Measurements from ENCODE around the gene GDF10.

GDF10 gene

GRCh38 chr10:47325303-47326291 is 25.6 kb downstream of the GDF10 start:
- H3K4me2 ChIP-seq (ENCODE audit: low read length, poor library complexity, severe bottlenecking) = no peak overlapping the region
- H2BK5ac ChIP-seq (ENCODE audit: low read depth, low read length, poor library complexity, severe bottlenecking) = no peak overlapping the region
- no peak overlapping the region for H2AK5ac ChIP-seq (ENCODE audit: low read length, severe bottlenecking)
- H3K4me1 ChIP-seq (ENCODE audit: control insufficient read depth, insufficient read depth, low read depth, low read length) = peaks cover 2% of the 10 kb centered on the region
- H2BK15ac ChIP-seq (ENCODE audit: low read depth, poor library complexity, severe bottlenecking) = no peak overlapping the region
- DNase-seq = no peak
- no peak overlapping the region for H2AFZ ChIP-seq (ENCODE audit: low read depth, low read length)
- no peak overlapping the region for H2BK120ac ChIP-seq (ENCODE audit: low read depth, low read length)
- no peaks in the 10 kb centered on the region for H3K9me3 ChIP-seq (ENCODE audit: control insufficient read depth, low read length)
- H3K14ac ChIP-seq (ENCODE audit: low read length in 2 of 2) = no peak overlapping the region
- H3K4me3 ChIP-seq (ENCODE audit: insufficient read depth in 1 of 2, low read depth in 1 of 2, low read length in 2 of 2) = no peak overlapping the region
- H4K8ac ChIP-seq (ENCODE audit: low read length) = no peak overlapping the region
- WGBS = 94% methylated on average over 30 of the region's 30 CpGs
- H3K36me3 ChIP-seq (ENCODE audit: control insufficient read depth in 1 of 2, insufficient read depth in 2 of 2, low read depth in 1 of 2, low read length in 2 of 2) = no peaks in the 10 kb centered on the region
- no peaks in the 10 kb centered on the region for H3K79me1 ChIP-seq (replicated peaks; ENCODE audit: low read length, poor library complexity, severe bottlenecking)
- H3K18ac ChIP-seq (ENCODE audit: low read depth in 1 of 2, low read length in 2 of 2) = no peak overlapping the region
- H2BK12ac ChIP-seq (ENCODE audit: low read length in 2 of 2) = no peak overlapping the region
- H3K4ac ChIP-seq (ENCODE audit: low read depth in 1 of 2, low read length in 2 of 2) = no peak overlapping the region
- H3K27me3 ChIP-seq (ENCODE audit: control insufficient read depth in 1 of 2, insufficient read depth in 1 of 2, low read length in 2 of 2) = peaks cover 26 to 54% of the 10 kb centered on the region in 2 experiments
- no peak overlapping the region for H3K23ac ChIP-seq (ENCODE audit: low read length in 2 of 2)
- no peak overlapping the region for H4K91ac ChIP-seq (ENCODE audit: low read length)
- H3K9ac ChIP-seq (ENCODE audit: low read length) = no peak overlapping the region
- no peak overlapping the region for H3K27ac ChIP-seq (ENCODE audit: low read length, poor library complexity, severe bottlenecking)

- Histone ChIP-seq H4K91ac (ENCODE audit: low read length) (no peak overlapping the region), H3K27ac (ENCODE audit: low read length, poor library complexity, severe bottlenecking) (no peak overlapping the region), H3K4me3 (ENCODE audit: insufficient read depth in 1 of 2, low read depth in 1 of 2, low read length in 2 of 2) (no peak overlapping the region), H3K14ac (ENCODE audit: low read length in 2 of 2) (no peak overlapping the region), H2BK15ac (ENCODE audit: low read depth, poor library complexity, severe bottlenecking) (no peak overlapping the region), H3K9ac (ENCODE audit: low read length) (no peak overlapping the region), H3K36me3 (ENCODE audit: control insufficient read depth in 1 of 2, insufficient read depth in 2 of 2, low read depth in 1 of 2, low read length in 2 of 2) (no peaks in the 10 kb centered on the region), H4K8ac (ENCODE audit: low read length) (no peak overlapping the region), H3K27me3 (ENCODE audit: control insufficient read depth in 1 of 2, insufficient read depth in 1 of 2, low read length in 2 of 2) (peaks cover 18 to 50% of the 10 kb centered on the region in 2 experiments), H3K23ac (ENCODE audit: low read length in 2 of 2) (no peak overlapping the region), H3K18ac (ENCODE audit: low read depth in 1 of 2, low read length in 2 of 2) (no peak overlapping the region), H2AFZ (ENCODE audit: low read depth, low read length) (no peak overlapping the region), H2BK5ac (ENCODE audit: low read depth, low read length, poor library complexity, severe bottlenecking) (no peak overlapping the region), H2BK120ac (ENCODE audit: low read depth, low read length) (no peak overlapping the region), H3K9me3 (ENCODE audit: control insufficient read depth, low read length) (no peaks in the 10 kb centered on the region), H2AK5ac (ENCODE audit: low read length, severe bottlenecking) (no peak overlapping the region), H3K79me1 (replicated peaks; ENCODE audit: low read length, poor library complexity, severe bottlenecking) (no peaks in the 10 kb centered on the region), H3K4me1 (ENCODE audit: control insufficient read depth, insufficient read depth, low read depth, low read length) (peaks cover 2% of the 10 kb centered on the region), H3K4ac (ENCODE audit: low read depth in 1 of 2, low read length in 2 of 2) (no peak overlapping the region), H3K4me2 (ENCODE audit: low read length, poor library complexity, severe bottlenecking) (no peak overlapping the region), H2BK12ac (ENCODE audit: low read length in 2 of 2) (no peak overlapping the region)
- no peak for DNase-seq
- WGBS = 87% methylated on average over 5 of the region's 5 CpGs
These were observed 26.4 kb downstream of the GDF10 start for GRCh38 chr10:47326306-47326926.

GRCh38 chr10:47326927-47327330 is 26.9 kb downstream of the GDF10 start:
- peaks cover 3% of the 10 kb centered on the region for H3K4me1 ChIP-seq (ENCODE audit: control insufficient read depth, insufficient read depth, low read depth, low read length)
- H2AK5ac ChIP-seq (ENCODE audit: low read length, severe bottlenecking) = no peak overlapping the region
- peaks cover 15 to 46% of the 10 kb centered on the region in 2 experiments for H3K27me3 ChIP-seq (ENCODE audit: control insufficient read depth in 1 of 2, insufficient read depth in 1 of 2, low read length in 2 of 2)

GRCh38 chr10:47329855-47330254 is 29.9 kb downstream of the GDF10 start:
- Histone ChIP-seq H3K27ac (ENCODE audit: low read length, poor library complexity, severe bottlenecking) (no peak overlapping the region), H3K27me3 (ENCODE audit: control insufficient read depth in 1 of 2, insufficient read depth in 1 of 2, low read length in 2 of 2) (peaks cover 4 to 41% of the 10 kb centered on the region in 2 experiments), H2BK120ac (ENCODE audit: low read depth, low read length) (no peak overlapping the region), H4K8ac (ENCODE audit: low read length) (no peak overlapping the region), H3K18ac (ENCODE audit: low read depth in 1 of 2, low read length in 2 of 2) (no peak overlapping the region), H3K23ac (ENCODE audit: low read length in 2 of 2) (no peak overlapping the region), H3K4me2 (ENCODE audit: low read length, poor library complexity, severe bottlenecking) (no peak overlapping the region), H3K4me1 (ENCODE audit: control insufficient read depth, insufficient read depth, low read depth, low read length) (peaks cover 5% of the 10 kb centered on the region), H3K9me3 (ENCODE audit: control insufficient read depth, low read length) (no peaks in the 10 kb centered on the region), H3K14ac (ENCODE audit: low read length in 2 of 2) (no peak overlapping the region), H2BK12ac (ENCODE audit: low read length in 2 of 2) (no peak overlapping the region), H3K4ac (ENCODE audit: low read depth in 1 of 2, low read length in 2 of 2) (no peak overlapping the region), H2AFZ (ENCODE audit: low read depth, low read length) (no peak overlapping the region), H3K4me3 (ENCODE audit: insufficient read depth in 1 of 2, low read depth in 1 of 2, low read length in 2 of 2) (no peak overlapping the region), H3K79me1 (replicated peaks; ENCODE audit: low read length, poor library complexity, severe bottlenecking) (no peaks in the 10 kb centered on the region), H3K36me3 (ENCODE audit: control insufficient read depth in 1 of 2, insufficient read depth in 2 of 2, low read depth in 1 of 2, low read length in 2 of 2) (no peaks in the 10 kb centered on the region), H2BK15ac (ENCODE audit: low read depth, poor library complexity, severe bottlenecking) (no peak overlapping the region), H4K91ac (ENCODE audit: low read length) (no peak overlapping the region), H2AK5ac (ENCODE audit: low read length, severe bottlenecking) (no peak overlapping the region), H2BK5ac (ENCODE audit: low read depth, low read length, poor library complexity, severe bottlenecking) (no peak overlapping the region), H3K9ac (ENCODE audit: low read length) (no peak overlapping the region)
- DNase-seq = no peak
- 76% methylated on average over 4 of the region's 4 CpGs for WGBS

More at GRCh38 chr10:47326927-47327330, 26.9 kb downstream of the GDF10 start:
- no peaks in the 10 kb centered on the region for H3K9me3 ChIP-seq (ENCODE audit: control insufficient read depth, low read length)
- no peak overlapping the region for H2BK12ac ChIP-seq (ENCODE audit: low read length in 2 of 2)
- H2BK15ac ChIP-seq (ENCODE audit: low read depth, poor library complexity, severe bottlenecking) = no peak overlapping the region
- H2BK5ac ChIP-seq (ENCODE audit: low read depth, low read length, poor library complexity, severe bottlenecking) = no peak overlapping the region
- 85% methylated on average over 10 of the region's 11 CpGs for WGBS
- no peak overlapping the region for H4K91ac ChIP-seq (ENCODE audit: low read length)
- H3K4me3 ChIP-seq (ENCODE audit: insufficient read depth in 1 of 2, low read depth in 1 of 2, low read length in 2 of 2) = no peak overlapping the region
- no peak overlapping the region for H2BK120ac ChIP-seq (ENCODE audit: low read depth, low read length)
- H3K27ac ChIP-seq (ENCODE audit: low read length, poor library complexity, severe bottlenecking) = no peak overlapping the region
- H4K8ac ChIP-seq (ENCODE audit: low read length) = no peak overlapping the region
- no peak overlapping the region for H3K4me2 ChIP-seq (ENCODE audit: low read length, poor library complexity, severe bottlenecking)
- H3K36me3 ChIP-seq (ENCODE audit: control insufficient read depth in 1 of 2, insufficient read depth in 2 of 2, low read depth in 1 of 2, low read length in 2 of 2) = no peaks in the 10 kb centered on the region
- no peak overlapping the region for H2AFZ ChIP-seq (ENCODE audit: low read depth, low read length)
- no peak overlapping the region for H3K23ac ChIP-seq (ENCODE audit: low read length in 2 of 2)
- no peak overlapping the region for H3K14ac ChIP-seq (ENCODE audit: low read length in 2 of 2)
- H3K79me1 ChIP-seq (replicated peaks; ENCODE audit: low read length, poor library complexity, severe bottlenecking) = no peaks in the 10 kb centered on the region
- DNase-seq = no peak
- H3K18ac ChIP-seq (ENCODE audit: low read depth in 1 of 2, low read length in 2 of 2) = no peak overlapping the region
- H3K9ac ChIP-seq (ENCODE audit: low read length) = no peak overlapping the region
- H3K4ac ChIP-seq (ENCODE audit: low read depth in 1 of 2, low read length in 2 of 2) = no peak overlapping the region

Measured in mesenchymal stem cell (in vitro differentiated cells and primary cell).